Fibroblast of skin of back (primary cell): ENCODE measurements around the gene LOXL1.

Experiments
- DNase-seq: peaks from one replicate; pipeline ENCODE4 v3.0.0-alpha.2; 2013

The LOXL1 gene

DNA sequence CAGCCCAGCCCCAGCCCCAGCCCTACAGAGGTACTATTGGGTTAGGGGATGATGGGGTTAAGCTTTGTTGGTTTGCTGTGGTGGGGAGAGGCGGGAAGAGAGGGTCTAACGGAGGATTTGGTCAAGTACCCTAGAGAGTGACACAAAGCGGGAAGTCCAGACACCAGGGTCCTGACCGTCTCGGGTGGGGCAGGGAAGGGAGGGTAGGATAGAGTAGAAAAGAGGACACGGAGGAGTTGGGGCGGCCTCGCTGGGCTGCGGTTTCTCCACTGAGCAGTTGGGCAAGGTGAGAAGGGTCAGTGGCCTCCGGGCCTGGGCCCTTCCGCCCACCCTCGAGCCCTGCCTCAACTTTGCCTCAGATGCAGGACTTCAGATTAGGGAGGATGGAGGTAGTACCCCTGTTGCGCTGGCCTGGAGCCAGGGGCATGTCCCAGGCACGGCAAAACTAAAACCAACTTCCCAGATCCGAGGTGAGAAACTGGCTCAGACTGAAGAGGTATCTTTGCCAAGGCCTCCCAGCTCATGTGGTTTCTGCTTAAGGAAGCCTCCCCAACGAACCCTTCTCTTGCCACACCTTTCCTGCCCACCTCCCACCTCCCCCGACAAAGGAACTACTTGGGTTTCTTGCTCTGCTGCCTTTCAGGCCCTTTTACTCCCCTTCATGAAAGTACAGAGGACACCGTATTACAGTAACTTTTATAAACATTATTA, 68.8 kb downstream of the LOXL1 start:
- DNase-seq: no peak

DNA sequence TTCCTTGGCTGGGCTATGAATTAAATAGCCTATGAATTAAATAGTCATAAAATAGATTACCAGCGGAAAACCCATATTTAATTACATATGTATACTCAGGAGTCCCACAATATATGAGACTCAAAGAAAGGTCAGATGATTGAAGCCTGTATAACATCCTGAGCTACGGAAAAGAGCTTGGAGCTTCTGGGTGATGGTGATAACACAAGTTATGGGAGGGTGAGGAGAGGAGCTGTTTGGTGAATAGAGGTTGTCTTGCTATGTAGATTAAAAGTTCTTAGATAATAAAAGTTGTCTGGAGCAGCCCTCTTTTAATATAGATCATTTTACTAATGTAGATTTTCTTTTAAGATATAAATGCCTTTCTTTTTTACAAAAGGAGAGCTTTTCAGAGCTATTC, 70.0 kb downstream of the LOXL1 start:
- no peak for DNase-seq

GRCh38 chr15:73996939-73997338, 70.7 kb downstream of the LOXL1 start:
- no peak for DNase-seq

- no peak for DNase-seq
Measured at GRCh38 chr15:73997986-73998385, 71.7 kb downstream of the LOXL1 start.
